ENCODE data around the gene CLEC2B. TPM values are rescaled to one million over a fixed set of nuclear protein-coding genes. Genes with fewer than 3 reads are reported as not detected.

The CLEC2B gene
- total RNA-seq, 2 experiments from 2014 or later: 79.6 to 79.7 TPM

Other genes starting within 250 kb of the CLEC2B start
- 100 to 1,000 TPM; 446 to 449 TPM for gene CLEC2D, start 199.6 kb downstream of the CLEC2B start, total RNA-seq
- gene CLECL1, start 136.3 kb downstream of the CLEC2B start, total RNA-seq: 10 to 100 TPM; 13.5 to 15.4 TPM
- 100 to 1,000 TPM; 196 to 197 TPM for gene CD69, start 108.5 kb downstream of the CLEC2B start, total RNA-seq
- gene KLRF1, start 41.9 kb downstream of the CLEC2B start, total RNA-seq: under 1 TPM; 0.38 to 0.48 TPM
- not detected for gene KLRF2, start 12.1 kb upstream of the CLEC2B start, total RNA-seq
- not detected for gene CLEC2A, start 63.0 kb upstream of the CLEC2B start, total RNA-seq
- gene CLEC12A, start 102.1 kb upstream of the CLEC2B start, total RNA-seq: under 1 TPM; 0.60 to 0.65 TPM
- not detected for gene CLEC1B, start 129.8 kb upstream of the CLEC2B start, total RNA-seq
- gene CLEC12B, start 141.3 kb upstream of the CLEC2B start, total RNA-seq: not detected
- not detected for gene CLEC9A, start 161.3 kb upstream of the CLEC2B start, total RNA-seq
- gene CLEC1A, start 229.6 kb upstream of the CLEC2B start, total RNA-seq: not detected